GM21825 (cell line): Measurements from ENCODE around the gene TP53RK.

ENCODE experiments used
- ATAC-seq: cut with Tn5 transposase; IDR thresholded peaks from one replicate; pipeline ENCODE4 v1.9.1; 2021; ENCODE audit warnings: mild to moderate bottlenecking, moderate library complexity; ENCODE audit not compliant: unreplicated experiment

Gene TP53RK

DNA sequence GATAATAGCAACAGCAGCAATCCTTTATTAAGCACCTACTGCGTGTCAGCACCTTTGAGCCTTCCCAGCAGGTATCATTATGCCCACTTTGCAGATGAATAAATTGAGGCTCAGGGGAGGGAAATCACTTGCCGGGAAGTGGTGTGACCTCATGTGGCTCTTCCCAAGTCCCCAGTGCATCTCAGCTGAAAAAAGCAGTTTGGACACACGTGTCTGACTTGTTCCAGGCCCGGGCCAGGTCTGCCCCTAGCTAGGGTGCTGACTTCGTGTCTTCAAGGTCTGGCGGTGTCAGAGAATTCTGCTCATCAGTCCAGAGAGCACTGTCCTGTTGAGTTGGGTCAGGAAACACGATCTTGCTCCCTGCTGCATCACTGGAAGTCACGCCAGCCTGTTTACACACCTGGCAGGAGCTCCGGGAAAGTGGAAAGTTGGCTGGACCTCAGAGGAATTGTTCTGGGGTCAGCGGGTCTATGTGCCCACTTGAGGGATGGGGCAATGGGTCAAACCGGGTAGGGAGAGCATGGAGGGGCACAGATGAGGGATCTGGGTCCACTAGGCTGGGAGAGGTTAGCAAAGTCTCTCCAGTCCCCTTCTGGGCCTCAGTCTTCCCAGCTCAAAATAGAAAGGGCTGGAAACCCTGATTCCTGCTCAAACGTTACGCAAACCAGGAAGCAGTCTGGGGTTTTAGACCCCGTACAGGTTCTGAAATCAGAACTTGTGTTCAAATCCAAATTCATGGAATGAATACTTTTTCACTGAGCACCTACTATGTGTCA lies 48.5 kb downstream of the TP53RK start:
- no peak for ATAC-seq

DNA sequence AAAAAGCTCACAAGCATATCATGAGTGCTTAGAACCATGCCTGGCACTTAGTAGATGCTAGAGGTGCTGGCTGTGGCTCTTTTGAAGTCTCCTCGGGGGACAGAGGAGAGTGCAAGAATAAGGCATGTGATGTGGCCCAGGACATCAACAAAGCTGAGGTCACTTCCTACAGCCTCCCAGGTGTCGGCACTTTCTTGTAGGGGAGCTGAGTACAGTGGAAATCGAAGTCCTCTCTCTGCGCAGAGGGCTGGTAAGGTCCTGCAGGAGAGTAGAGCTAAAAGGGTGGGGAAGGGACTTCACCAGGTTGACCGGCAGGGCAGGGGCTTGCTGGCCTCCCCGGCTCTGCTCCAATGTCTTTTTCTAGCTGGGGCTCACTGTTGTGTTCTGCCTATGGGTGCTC lies 49.2 kb downstream of the TP53RK start:
- no peak for ATAC-seq

DNA sequence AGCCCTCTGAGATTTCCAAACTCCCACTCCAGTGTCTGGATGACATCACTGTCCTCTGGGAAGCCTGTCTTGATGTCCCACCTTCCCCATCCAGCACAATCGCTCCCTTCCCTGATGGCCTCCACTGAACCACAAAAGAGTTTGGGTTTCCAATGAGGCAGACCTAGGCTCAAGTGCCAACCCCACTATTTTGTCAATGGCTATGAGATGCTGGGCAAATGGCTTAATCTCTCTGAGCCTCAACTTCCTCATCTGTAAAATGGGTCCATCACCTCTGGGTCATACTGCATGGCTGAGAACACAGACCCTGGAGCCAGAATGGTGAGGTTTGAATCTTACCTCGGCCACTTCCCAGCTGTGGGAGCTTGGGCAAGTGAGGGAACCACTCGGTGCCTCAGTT lies 49.7 kb downstream of the TP53RK start:
- ATAC-seq, result no peak

DNA sequence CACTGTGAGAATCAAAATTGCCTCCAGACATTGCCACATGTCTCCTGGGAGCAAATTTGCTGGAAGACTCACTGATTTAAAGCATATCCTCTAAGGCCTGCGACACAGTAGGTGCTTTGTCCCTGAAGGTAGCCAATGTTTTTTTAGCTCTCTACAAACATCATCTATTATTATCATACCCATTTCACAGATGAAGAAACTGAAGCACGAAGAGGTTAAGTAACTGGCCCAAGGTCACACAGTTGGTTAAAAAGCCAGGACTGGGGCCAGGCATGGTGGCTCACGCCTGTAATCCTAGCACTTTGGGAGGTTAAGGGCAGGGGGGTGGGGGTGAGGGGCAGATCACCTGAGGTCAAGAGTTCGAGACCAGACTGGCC lies 50.4 kb downstream of the TP53RK start:
- ATAC-seq, result no peak

DNA sequence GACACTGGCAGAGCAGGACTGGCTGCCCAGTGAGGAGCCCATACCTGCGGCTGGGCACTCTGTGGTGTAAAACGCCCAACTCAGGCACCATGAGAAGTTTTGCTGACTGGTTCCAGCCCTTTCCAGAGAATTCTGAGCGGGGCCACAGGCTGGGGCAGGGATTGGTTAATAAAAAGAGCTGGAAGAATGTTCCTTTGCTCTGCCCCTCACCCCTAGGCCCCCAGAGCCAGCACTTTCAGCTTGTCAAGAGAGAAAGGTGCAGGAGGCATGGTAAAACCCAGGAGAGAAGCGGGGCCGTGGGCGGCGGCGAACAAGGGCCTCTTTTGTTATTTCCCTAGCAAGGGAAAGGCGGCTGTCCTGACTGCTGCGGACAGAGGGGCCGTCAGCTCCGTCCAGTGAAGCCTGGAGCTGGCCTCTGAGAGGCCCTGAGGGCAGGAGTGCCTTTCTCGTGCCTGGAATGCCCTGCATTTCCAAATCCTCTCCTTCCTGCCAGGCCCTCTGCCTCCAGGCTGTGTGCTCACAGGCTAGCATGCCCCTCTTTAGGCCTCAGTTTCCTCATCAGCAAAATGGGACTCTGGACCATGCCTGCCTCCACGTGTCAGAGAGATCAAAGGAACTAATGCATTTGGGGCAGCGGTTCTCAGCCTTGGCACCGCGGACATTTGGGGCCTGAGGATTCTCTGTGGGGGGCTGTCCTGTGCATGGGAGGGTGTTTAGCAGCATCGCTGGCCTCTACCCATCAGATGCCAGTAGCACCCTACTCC lies 50.9 kb downstream of the TP53RK start:
- ATAC-seq, result no peak

DNA sequence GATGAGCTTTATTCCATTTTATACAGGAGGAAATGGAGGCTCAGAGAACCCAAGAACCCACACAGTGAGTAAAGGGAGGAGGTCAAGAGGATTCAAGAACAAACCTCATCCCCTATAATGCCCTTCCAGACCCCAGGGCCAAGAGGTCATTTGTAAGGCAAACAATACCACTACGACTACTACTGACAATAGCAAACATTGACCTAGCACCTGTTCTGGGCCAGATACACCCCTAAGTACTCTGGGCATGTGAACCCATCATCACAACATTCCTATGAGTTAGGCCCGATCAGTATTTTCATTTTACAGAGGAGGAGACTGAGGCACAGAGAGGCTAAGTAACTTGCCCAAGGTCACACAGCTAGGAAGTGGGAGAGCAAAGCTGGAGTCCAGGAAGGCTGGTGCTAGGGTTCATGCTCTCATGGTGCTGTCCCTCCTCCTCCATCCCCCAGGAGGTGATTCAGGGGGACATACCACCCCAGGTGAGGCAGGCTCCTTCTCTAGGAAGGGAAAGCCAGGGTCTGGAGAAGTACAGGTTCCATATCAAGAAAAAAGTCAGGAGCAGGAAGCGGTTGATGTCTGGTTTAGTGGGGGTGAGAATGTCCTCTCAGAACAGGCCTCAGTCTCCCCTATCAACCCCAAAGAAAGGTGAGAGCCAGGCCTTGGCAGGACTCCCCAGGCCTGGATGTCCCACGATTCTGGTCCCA lies 51.7 kb downstream of the TP53RK start:
- no peak for ATAC-seq

DNA sequence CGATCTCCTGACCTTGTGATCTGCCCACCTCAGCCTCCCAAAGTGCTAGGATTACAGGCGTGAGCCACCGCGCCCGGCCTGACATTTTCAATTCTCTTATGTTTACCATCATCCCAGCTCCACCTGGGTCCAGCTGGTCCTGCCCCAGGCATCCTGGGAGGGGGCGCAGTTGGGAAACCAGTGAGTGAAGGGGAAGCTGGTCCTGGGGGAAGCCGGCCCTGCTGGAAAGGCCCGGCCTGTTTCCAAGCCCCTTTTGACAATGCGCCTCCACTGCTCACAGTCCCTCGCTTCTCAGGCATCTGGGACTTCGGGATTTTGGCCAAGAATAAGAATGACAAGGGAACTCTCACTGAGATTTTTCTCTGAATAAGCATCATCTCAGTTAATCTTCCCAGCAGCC lies 52.2 kb downstream of the TP53RK start:
- ATAC-seq, result no peak

DNA sequence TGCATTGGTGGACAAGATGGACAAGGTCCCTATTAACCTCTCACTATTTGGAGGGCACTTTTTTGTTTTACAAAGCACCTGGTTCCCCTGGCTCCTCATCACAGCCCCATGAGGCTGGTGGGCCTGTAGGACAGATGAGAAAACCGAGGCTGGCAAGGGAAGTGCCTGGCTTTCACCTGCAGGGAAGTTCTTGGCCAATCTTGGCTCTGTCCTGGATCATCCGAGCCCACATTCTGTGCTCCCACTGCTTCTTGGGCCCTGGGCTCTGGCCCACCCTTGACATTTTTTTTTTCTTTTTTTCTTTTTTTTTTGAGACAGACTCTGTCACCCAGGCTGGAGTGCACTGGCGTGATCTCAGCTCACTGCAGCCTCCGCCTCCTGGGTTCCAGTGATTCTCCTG lies 52.7 kb downstream of the TP53RK start:
- no peak for ATAC-seq

DNA sequence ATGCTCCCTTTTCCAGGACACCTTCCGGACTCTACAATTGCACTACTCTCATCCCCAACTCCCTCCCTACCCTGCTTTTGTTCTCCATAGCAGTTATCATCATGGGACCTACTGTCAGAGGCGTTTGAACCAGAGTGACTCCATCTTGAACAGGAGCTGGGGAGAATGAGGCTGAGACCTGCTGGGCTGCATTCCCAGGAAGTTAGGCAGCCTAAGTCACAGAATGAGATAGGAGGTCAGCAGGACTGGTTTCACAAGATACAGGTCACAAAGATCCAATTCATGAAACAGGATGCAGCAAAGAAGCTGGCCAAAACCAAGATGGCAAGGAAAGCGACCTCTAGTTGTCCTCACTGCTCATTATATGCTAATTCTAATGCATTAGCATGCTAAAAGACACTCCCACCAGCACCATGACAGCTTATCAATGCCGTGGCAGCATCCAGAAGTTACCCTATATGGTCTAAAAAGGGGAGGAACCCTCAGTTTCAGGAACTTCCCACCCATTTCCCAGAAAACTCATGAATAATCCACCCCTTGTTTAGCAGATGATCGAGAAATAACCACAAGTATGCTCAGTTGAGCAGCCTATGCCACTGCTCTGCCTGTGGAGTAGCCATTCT lies 53.6 kb downstream of the TP53RK start:
- ATAC-seq, result no peak

DNA sequence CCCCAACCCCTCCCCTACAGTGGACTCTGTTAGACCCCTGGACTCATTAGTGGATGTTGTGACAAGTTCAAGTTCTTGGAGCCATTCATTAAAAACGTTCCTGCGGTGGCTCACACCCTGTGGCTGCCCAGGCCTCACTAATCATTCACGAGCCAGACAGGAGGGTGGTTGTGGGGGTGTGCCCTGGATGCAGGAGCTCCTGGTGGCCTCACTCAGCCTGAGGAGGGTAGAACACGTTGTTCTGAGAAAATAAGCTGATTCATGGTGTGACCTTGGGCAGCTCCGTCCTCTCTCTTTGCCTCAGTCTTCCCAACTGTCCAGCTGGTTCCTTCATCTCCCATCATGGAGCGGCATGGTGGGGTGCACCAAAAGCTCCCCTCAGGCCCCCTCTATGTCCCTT lies 54.7 kb downstream of the TP53RK start:
- no peak for ATAC-seq
